Measurements from ENCODE around the gene TAOK2.

The TAOK2 gene

GRCh38 chr16:29971304-29971703 is 2.4 kb upstream of the TAOK2 start:
- H2BK5ac ChIP-seq (ENCODE audit: low read depth, low read length, poor library complexity) = no peak overlapping the region
- no peak overlapping the region for H4K8ac ChIP-seq (ENCODE audit: low read depth, low read length)
- no peak overlapping the region for H2BK120ac ChIP-seq (ENCODE audit: insufficient read depth, low read length, poor library complexity)
- H3K27ac ChIP-seq (ENCODE audit: low read depth, low read length) = no peak overlapping the region
- H3K36me3 ChIP-seq (ENCODE audit: control insufficient read depth in 1 of 2, insufficient read depth in 2 of 2, low read length in 2 of 2) = peaks cover 18 to 19% of the 10 kb centered on the region in 2 experiments
- H3K79me1 ChIP-seq (ENCODE audit: low read length) = peaks cover 10% of the 10 kb centered on the region
- no peaks in the 10 kb centered on the region for H3K27me3 ChIP-seq (ENCODE audit: insufficient read depth, low read length)
- H3K9me3 ChIP-seq (ENCODE audit: insufficient read depth, low read depth, low read length) = no peaks in the 10 kb centered on the region
- no peak overlapping the region for H3K4ac ChIP-seq (ENCODE audit: low read depth, low read length)
- H3K4me2 ChIP-seq (ENCODE audit: low read length) = no peak overlapping the region
- H3K4me1 ChIP-seq (ENCODE audit: control insufficient read depth in 1 of 2, insufficient read depth in 2 of 2, low read length in 2 of 2) = peaks cover 9 to 18% of the 10 kb centered on the region in 2 experiments
- H4K91ac ChIP-seq (ENCODE audit: low read depth, low read length) = no peak overlapping the region
- no peak overlapping the region for H2AK5ac ChIP-seq (ENCODE audit: low read length)
- DNase-seq = no peak
- H2BK12ac ChIP-seq (ENCODE audit: low read length) = no peak overlapping the region
- H3K14ac ChIP-seq (ENCODE audit: low read length) = no peak overlapping the region
- no peak overlapping the region for H3K9ac ChIP-seq (ENCODE audit: low read length)
- H3K4me3 ChIP-seq (ENCODE audit: low read depth, low read length) = no peak overlapping the region
- H2AFZ ChIP-seq (ENCODE audit: insufficient read depth, low read length, poor library complexity) = no peak overlapping the region
- H4K12ac ChIP-seq (ENCODE audit: low read depth, low read length) = no peak overlapping the region
- no CpG with 5 or more reads among the region's 8 CpGs for WGBS (ENCODE audit: extremely low coverage, insufficient coverage, insufficient read length)
- no peak overlapping the region for H3K18ac ChIP-seq (ENCODE audit: low read length)
- H3K79me2 ChIP-seq (ENCODE audit: control insufficient read depth, insufficient read depth, low read length, poor library complexity) = peaks cover 15% of the 10 kb centered on the region
- no peak overlapping the region for H3K23ac ChIP-seq (ENCODE audit: low read length)

GRCh38 chr16:29972500-29972899 is 1.2 kb upstream of the TAOK2 start:
- no peak overlapping the region for H3K27ac ChIP-seq (ENCODE audit: low read depth, low read length)
- H3K23ac ChIP-seq (ENCODE audit: low read length) = no peak overlapping the region
- H3K36me3 ChIP-seq (ENCODE audit: control insufficient read depth in 1 of 2, insufficient read depth in 2 of 2, low read length in 2 of 2) = peaks cover 23 to 24% of the 10 kb centered on the region in 2 experiments
- H4K91ac ChIP-seq (ENCODE audit: low read depth, low read length) = no peak overlapping the region
- H3K18ac ChIP-seq (ENCODE audit: low read length) = no peak overlapping the region
- H3K79me1 ChIP-seq (ENCODE audit: low read length) = peaks cover 10% of the 10 kb centered on the region
- no peak overlapping the region for H3K4ac ChIP-seq (ENCODE audit: low read depth, low read length)
- peaks cover 9 to 22% of the 10 kb centered on the region in 2 experiments for H3K4me1 ChIP-seq (ENCODE audit: control insufficient read depth in 1 of 2, insufficient read depth in 2 of 2, low read length in 2 of 2)
- H2AFZ ChIP-seq (ENCODE audit: insufficient read depth, low read length, poor library complexity) = no peak overlapping the region
- no peak overlapping the region for H3K9ac ChIP-seq (ENCODE audit: low read length)
- no peak overlapping the region for H2BK5ac ChIP-seq (ENCODE audit: low read depth, low read length, poor library complexity)
- H3K79me2 ChIP-seq (ENCODE audit: control insufficient read depth, insufficient read depth, low read length, poor library complexity) = peaks cover 15% of the 10 kb centered on the region
- no peaks in the 10 kb centered on the region for H3K27me3 ChIP-seq (ENCODE audit: insufficient read depth, low read length)
- no peak overlapping the region for H2BK12ac ChIP-seq (ENCODE audit: low read length)
- WGBS (ENCODE audit: extremely low coverage, insufficient coverage, insufficient read length) = no CpG with 5 or more reads among the region's 1 CpG
- H3K4me3 ChIP-seq (ENCODE audit: low read depth, low read length) = no peak overlapping the region
- H4K12ac ChIP-seq (ENCODE audit: low read depth, low read length) = no peak overlapping the region
- no peak overlapping the region for H3K14ac ChIP-seq (ENCODE audit: low read length)
- H4K8ac ChIP-seq (ENCODE audit: low read depth, low read length) = no peak overlapping the region
- H3K4me2 ChIP-seq (ENCODE audit: low read length) = no peak overlapping the region
- no peak overlapping the region for H2AK5ac ChIP-seq (ENCODE audit: low read length)
- H2BK120ac ChIP-seq (ENCODE audit: insufficient read depth, low read length, poor library complexity) = no peak overlapping the region
- H3K9me3 ChIP-seq (ENCODE audit: insufficient read depth, low read depth, low read length) = no peaks in the 10 kb centered on the region
- DNase-seq = no peak

- no peak overlapping the region for H2BK5ac ChIP-seq (ENCODE audit: low read depth, low read length, poor library complexity)
- H3K4me3 ChIP-seq (ENCODE audit: low read depth, low read length) = no peak overlapping the region
- H3K9me3 ChIP-seq (ENCODE audit: insufficient read depth, low read depth, low read length) = no peaks in the 10 kb centered on the region
- peaks cover 26 to 27% of the 10 kb centered on the region in 2 experiments for H3K36me3 ChIP-seq (ENCODE audit: control insufficient read depth in 1 of 2, insufficient read depth in 2 of 2, low read length in 2 of 2)
- peaks cover 10% of the 10 kb centered on the region for H3K79me1 ChIP-seq (ENCODE audit: low read length)
- peak overlapping the region; percentile 20 for H2AFZ ChIP-seq (ENCODE audit: insufficient read depth, low read length, poor library complexity)
- H2AK5ac ChIP-seq (ENCODE audit: low read length) = no peak overlapping the region
- H2BK120ac ChIP-seq (ENCODE audit: insufficient read depth, low read length, poor library complexity) = no peak overlapping the region
- no peak overlapping the region for H3K27ac ChIP-seq (ENCODE audit: low read depth, low read length)
- H3K14ac ChIP-seq (ENCODE audit: low read length) = no peak overlapping the region
- H3K27me3 ChIP-seq (ENCODE audit: insufficient read depth, low read length) = no peaks in the 10 kb centered on the region
- H4K8ac ChIP-seq (ENCODE audit: low read depth, low read length) = peak overlapping the region; percentile 30
- H3K4ac ChIP-seq (ENCODE audit: low read depth, low read length) = no peak overlapping the region
- no peak for DNase-seq
- H3K23ac ChIP-seq (ENCODE audit: low read length) = no peak overlapping the region
- H3K4me2 ChIP-seq (ENCODE audit: low read length) = peak overlapping the region; percentile 18
- no peak overlapping the region for H4K91ac ChIP-seq (ENCODE audit: low read depth, low read length)
- no peak overlapping the region for H3K9ac ChIP-seq (ENCODE audit: low read length)
- 100% methylated on average over 1 of the region's 6 CpGs for WGBS (ENCODE audit: extremely low coverage, insufficient coverage, insufficient read length)
- H2BK12ac ChIP-seq (ENCODE audit: low read length) = no peak overlapping the region
- H3K4me1 ChIP-seq (ENCODE audit: control insufficient read depth in 1 of 2, insufficient read depth in 2 of 2, low read length in 2 of 2) = peaks cover 9 to 22% of the 10 kb centered on the region in 2 experiments
- H3K18ac ChIP-seq (ENCODE audit: low read length) = no peak overlapping the region
- no peak overlapping the region for H4K12ac ChIP-seq (ENCODE audit: low read depth, low read length)
- H3K79me2 ChIP-seq (ENCODE audit: control insufficient read depth, insufficient read depth, low read length, poor library complexity) = peaks cover 15% of the 10 kb centered on the region
These were observed 680 bp upstream of the TAOK2 start for GRCh38 chr16:29972992-29973383.

- H3K18ac ChIP-seq (ENCODE audit: low read length) = no peak overlapping the region
- peaks cover 34 to 36% of the 10 kb centered on the region in 2 experiments for H3K36me3 ChIP-seq (ENCODE audit: control insufficient read depth in 1 of 2, insufficient read depth in 2 of 2, low read length in 2 of 2)
- H3K4me3 ChIP-seq (ENCODE audit: low read depth, low read length) = peak overlapping the region; percentile 96
- peak overlapping the region; percentile 99 for H3K9ac ChIP-seq (ENCODE audit: low read length)
- H2BK5ac ChIP-seq (ENCODE audit: low read depth, low read length, poor library complexity) = peak overlapping the region; percentile 44
- H2BK120ac ChIP-seq (ENCODE audit: insufficient read depth, low read length, poor library complexity) = peak overlapping the region; percentile 1
- H3K79me2 ChIP-seq (ENCODE audit: control insufficient read depth, insufficient read depth, low read length, poor library complexity) = peaks cover 15% of the 10 kb centered on the region
- no peaks in the 10 kb centered on the region for H3K9me3 ChIP-seq (ENCODE audit: insufficient read depth, low read depth, low read length)
- no CpG with 5 or more reads among the region's 31 CpGs for WGBS (ENCODE audit: extremely low coverage, insufficient coverage, insufficient read length)
- no peak overlapping the region for H3K23ac ChIP-seq (ENCODE audit: low read length)
- H3K4ac ChIP-seq (ENCODE audit: low read depth, low read length) = peak overlapping the region; percentile 25
- H3K79me1 ChIP-seq (ENCODE audit: low read length) = peaks cover 10% of the 10 kb centered on the region
- H2AK5ac ChIP-seq (ENCODE audit: low read length) = peak overlapping the region; percentile 8
- peaks cover 9 to 22% of the 10 kb centered on the region in 2 experiments for H3K4me1 ChIP-seq (ENCODE audit: control insufficient read depth in 1 of 2, insufficient read depth in 2 of 2, low read length in 2 of 2)
- peak overlapping the region; percentile 29 for H3K14ac ChIP-seq (ENCODE audit: low read length)
- H4K91ac ChIP-seq (ENCODE audit: low read depth, low read length) = peak overlapping the region; percentile 84
- peak overlapping the region; percentile 1 for H4K8ac ChIP-seq (ENCODE audit: low read depth, low read length)
- H3K4me2 ChIP-seq (ENCODE audit: low read length) = peak overlapping the region; percentile 93
- no peak overlapping the region for H2BK12ac ChIP-seq (ENCODE audit: low read length)
- no peak overlapping the region for H2AFZ ChIP-seq (ENCODE audit: insufficient read depth, low read length, poor library complexity)
- H4K12ac ChIP-seq (ENCODE audit: low read depth, low read length) = peak overlapping the region; percentile 6
- peak in 1 of 2 donors; percentile 7 for DNase-seq
- H3K27ac ChIP-seq (ENCODE audit: low read depth, low read length) = no peak overlapping the region
- H3K27me3 ChIP-seq (ENCODE audit: insufficient read depth, low read length) = no peaks in the 10 kb centered on the region
These were observed 844 bp downstream of the TAOK2 start for GRCh38 chr16:29974291-29975133.
